ENCODE measurements around the gene VPS18.

Gene VPS18

DNA sequence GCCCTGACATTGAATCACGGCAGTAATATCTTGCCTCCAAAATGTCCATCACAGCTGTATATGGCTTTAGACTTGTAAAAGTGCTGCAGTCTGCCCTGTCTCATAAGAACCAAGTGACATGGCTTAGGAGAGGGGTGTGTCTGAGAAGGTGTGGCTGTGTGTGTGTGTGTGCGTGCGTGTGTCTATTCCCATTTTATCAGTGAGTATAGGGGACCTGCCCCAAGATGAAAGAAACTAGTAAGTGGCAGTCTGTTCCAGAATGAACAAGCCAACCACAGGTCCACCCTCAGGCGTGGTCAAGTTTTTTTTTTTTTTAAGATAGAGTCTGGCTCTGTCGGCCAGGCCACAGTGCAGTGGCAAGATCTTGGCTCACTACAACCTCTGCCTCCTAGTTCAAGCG, 14.6 kb upstream of the VPS18 start:
- no peak for ATAC-seq
- TF ChIP-seq, protein P1, sequence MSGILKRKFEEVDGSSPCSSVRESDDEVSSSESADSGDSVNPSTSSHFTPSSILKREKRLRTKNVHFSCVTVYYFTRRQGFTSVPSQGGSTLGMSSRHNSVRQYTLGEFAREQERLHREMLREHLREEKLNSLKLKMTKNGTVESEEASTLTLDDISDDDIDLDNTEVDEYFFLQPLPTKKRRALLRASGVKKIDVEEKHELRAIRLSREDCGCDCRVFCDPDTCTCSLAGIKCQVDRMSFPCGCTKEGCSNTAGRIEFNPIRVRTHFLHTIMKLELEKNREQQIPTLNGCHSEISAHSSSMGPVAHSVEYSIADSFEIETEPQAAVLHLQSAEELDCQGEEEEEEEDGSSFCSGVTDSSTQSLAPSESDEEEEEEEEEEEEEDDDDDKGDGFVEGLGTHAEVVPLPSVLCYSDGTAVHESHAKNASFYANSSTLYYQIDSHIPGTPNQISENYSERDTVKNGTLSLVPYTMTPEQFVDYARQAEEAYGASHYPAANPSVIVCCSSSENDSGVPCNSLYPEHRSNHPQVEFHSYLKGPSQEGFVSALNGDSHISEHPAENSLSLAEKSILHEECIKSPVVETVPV (CRISPR knock-in tag; IDR thresholded peaks at IDR 0.05), result no peak
- no peak for TF ChIP-seq CSDC2 (CRISPR knock-in tag; IDR thresholded peaks at IDR 0.05)
- TF ChIP-seq RARB (CRISPR knock-in tag; IDR thresholded peaks at IDR 0.05), result no peak
- no peak for TF ChIP-seq GLIS3 (CRISPR knock-in tag; IDR thresholded peaks at IDR 0.05)
- no peak for TF ChIP-seq SNAI2 (CRISPR knock-in tag; IDR thresholded peaks at IDR 0.05)
- TF ChIP-seq, protein P2, sequence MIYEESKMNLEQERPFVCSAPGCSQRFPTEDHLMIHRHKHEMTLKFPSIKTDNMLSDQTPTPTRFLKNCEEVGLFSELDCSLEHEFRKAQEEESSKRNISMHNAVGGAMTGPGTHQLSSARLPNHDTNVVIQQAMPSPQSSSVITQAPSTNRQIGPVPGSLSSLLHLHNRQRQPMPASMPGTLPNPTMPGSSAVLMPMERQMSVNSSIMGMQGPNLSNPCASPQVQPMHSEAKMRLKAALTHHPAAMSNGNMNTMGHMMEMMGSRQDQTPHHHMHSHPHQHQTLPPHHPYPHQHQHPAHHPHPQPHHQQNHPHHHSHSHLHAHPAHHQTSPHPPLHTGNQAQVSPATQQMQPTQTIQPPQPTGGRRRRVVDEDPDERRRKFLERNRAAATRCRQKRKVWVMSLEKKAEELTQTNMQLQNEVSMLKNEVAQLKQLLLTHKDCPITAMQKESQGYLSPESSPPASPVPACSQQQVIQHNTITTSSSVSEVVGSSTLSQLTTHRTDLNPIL (CRISPR knock-in tag; IDR thresholded peaks at IDR 0.05; ENCODE audit: low read depth), result no peak
- TF ChIP-seq ZNF565 (CRISPR knock-in tag; conservative IDR thresholded peaks at IDR 0.05; ENCODE audit: low read depth), result no peak
- TF ChIP-seq, protein P3, sequence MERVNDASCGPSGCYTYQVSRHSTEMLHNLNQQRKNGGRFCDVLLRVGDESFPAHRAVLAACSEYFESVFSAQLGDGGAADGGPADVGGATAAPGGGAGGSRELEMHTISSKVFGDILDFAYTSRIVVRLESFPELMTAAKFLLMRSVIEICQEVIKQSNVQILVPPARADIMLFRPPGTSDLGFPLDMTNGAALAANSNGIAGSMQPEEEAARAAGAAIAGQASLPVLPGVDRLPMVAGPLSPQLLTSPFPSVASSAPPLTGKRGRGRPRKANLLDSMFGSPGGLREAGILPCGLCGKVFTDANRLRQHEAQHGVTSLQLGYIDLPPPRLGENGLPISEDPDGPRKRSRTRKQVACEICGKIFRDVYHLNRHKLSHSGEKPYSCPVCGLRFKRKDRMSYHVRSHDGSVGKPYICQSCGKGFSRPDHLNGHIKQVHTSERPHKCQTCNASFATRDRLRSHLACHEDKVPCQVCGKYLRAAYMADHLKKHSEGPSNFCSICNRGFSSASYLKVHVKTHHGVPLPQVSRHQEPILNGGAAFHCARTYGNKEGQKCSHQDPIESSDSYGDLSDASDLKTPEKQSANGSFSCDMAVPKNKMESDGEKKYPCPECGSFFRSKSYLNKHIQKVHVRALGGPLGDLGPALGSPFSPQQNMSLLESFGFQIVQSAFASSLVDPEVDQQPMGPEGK (CRISPR knock-in tag; IDR thresholded peaks at IDR 0.05; ENCODE audit: borderline replicate concordance), result no peak
- no peak for TF ChIP-seq ZC3H10 (CRISPR knock-in tag; IDR thresholded peaks at IDR 0.05)
- TF ChIP-seq TOX (CRISPR knock-in tag; IDR thresholded peaks at IDR 0.05; ENCODE audit: borderline replicate concordance), result no peak
- TF ChIP-seq ZNF8 (CRISPR knock-in tag; IDR thresholded peaks at IDR 0.05), result no peak
- TF ChIP-seq ZNF70 (CRISPR knock-in tag; IDR thresholded peaks at IDR 0.05), result no peak
- no peak for TF ChIP-seq PPARA (CRISPR knock-in tag; IDR thresholded peaks at IDR 0.05; ENCODE audit: borderline replicate concordance)
- TF ChIP-seq ARNTL (CRISPR knock-in tag; IDR thresholded peaks at IDR 0.05; ENCODE audit: borderline replicate concordance, low read depth), result no peak
- no peak for TF ChIP-seq ZFP3 (CRISPR knock-in tag; IDR thresholded peaks at IDR 0.05)

DNA sequence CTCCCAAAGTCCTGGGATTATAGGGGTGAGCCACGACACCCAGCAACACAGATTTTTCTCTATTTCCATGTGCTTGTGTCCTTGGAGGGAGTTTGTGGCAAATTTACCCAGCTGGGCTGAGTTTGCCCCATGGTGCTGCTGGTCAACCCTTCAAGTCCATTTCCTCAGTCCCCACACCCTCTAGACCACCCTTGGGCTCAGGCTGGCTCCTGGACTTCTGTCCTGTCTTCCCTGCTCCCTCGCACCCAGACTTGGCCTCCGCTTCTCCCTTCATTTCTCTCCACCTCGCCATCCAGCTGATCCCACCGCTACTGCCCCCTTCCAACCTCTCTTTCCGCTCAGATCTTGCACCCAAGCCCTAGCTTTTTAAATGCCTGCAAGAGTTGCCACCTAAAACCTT, 12.9 kb upstream of the VPS18 start:
- TF ChIP-seq, protein P4, sequence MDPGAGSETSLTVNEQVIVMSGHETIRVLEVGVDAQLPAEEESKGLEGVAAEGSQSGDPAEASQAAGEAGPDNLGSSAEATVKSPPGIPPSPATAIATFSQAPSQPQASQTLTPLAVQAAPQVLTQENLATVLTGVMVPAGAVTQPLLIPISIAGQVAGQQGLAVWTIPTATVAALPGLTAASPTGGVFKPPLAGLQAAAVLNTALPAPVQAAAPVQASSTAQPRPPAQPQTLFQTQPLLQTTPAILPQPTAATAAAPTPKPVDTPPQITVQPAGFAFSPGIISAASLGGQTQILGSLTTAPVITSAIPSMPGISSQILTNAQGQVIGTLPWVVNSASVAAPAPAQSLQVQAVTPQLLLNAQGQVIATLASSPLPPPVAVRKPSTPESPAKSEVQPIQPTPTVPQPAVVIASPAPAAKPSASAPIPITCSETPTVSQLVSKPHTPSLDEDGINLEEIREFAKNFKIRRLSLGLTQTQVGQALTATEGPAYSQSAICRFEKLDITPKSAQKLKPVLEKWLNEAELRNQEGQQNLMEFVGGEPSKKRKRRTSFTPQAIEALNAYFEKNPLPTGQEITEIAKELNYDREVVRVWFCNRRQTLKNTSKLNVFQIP (CRISPR knock-in tag; IDR thresholded peaks at IDR 0.05; ENCODE audit: borderline replicate concordance, low read depth), result no peak
- TF ChIP-seq, protein P5, sequence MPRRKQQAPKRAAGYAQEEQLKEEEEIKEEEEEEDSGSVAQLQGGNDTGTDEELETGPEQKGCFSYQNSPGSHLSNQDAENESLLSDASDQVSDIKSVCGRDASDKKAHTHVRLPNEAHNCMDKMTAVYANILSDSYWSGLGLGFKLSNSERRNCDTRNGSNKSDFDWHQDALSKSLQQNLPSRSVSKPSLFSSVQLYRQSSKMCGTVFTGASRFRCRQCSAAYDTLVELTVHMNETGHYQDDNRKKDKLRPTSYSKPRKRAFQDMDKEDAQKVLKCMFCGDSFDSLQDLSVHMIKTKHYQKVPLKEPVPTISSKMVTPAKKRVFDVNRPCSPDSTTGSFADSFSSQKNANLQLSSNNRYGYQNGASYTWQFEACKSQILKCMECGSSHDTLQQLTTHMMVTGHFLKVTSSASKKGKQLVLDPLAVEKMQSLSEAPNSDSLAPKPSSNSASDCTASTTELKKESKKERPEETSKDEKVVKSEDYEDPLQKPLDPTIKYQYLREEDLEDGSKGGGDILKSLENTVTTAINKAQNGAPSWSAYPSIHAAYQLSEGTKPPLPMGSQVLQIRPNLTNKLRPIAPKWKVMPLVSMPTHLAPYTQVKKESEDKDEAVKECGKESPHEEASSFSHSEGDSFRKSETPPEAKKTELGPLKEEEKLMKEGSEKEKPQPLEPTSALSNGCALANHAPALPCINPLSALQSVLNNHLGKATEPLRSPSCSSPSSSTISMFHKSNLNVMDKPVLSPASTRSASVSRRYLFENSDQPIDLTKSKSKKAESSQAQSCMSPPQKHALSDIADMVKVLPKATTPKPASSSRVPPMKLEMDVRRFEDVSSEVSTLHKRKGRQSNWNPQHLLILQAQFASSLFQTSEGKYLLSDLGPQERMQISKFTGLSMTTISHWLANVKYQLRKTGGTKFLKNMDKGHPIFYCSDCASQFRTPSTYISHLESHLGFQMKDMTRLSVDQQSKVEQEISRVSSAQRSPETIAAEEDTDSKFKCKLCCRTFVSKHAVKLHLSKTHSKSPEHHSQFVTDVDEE (CRISPR knock-in tag; IDR thresholded peaks at IDR 0.05), result no peak
- no peak for TF ChIP-seq BACH2 (CRISPR knock-in tag; IDR thresholded peaks at IDR 0.05; ENCODE audit: borderline replicate concordance)
- no peak for TF ChIP-seq ZNF70 (CRISPR knock-in tag; IDR thresholded peaks at IDR 0.05)
- TF ChIP-seq ZFP3 (CRISPR knock-in tag; IDR thresholded peaks at IDR 0.05), result no peak
- TF ChIP-seq ISL1 (CRISPR knock-in tag; IDR thresholded peaks at IDR 0.05), result no peak
- TF ChIP-seq, protein P1 (CRISPR knock-in tag; IDR thresholded peaks at IDR 0.05), result no peak
- TF ChIP-seq TCF4 (CRISPR knock-in tag; IDR thresholded peaks at IDR 0.05; ENCODE audit: borderline replicate concordance), result no peak
- no peak for TF ChIP-seq CSDC2 (CRISPR knock-in tag; IDR thresholded peaks at IDR 0.05)
- TF ChIP-seq ZFP30 (CRISPR knock-in tag; IDR thresholded peaks at IDR 0.05), result no peak
- TF ChIP-seq ESRRG (CRISPR knock-in tag; IDR thresholded peaks at IDR 0.05), result no peak
- ATAC-seq, result no peak

Data from SK-N-SH treated with all-trans-retinoic acid at 6 μM for 48 hours (cell line).